Measurements from ENCODE around the gene ADRM1.

- TF ChIP-seq CTCF (IDR thresholded peaks at IDR 0.05; ENCODE audit: insufficient read depth, low read depth, low read length) (no peak), EZH2 (IDR thresholded peaks at IDR 0.05; ENCODE audit: insufficient read depth, low read length) (no peak)
Observed at GRCh38 chr20:62339647-62340062, 36.9 kb downstream of the ADRM1 start.

All from astrocyte (in vitro differentiated cells and primary cell).